Muscle layer of duodenum (tissue), 2 donors: ENCODE results near the gene TNPO3.

Experiments
- H3K27ac ChIP-seq: one replicate; pipeline ENCODE4 v1.7.0; 2013; ENCODE audit warnings: mild to moderate bottlenecking, low read length
- H3K27me3 ChIP-seq: one replicate; pipeline ENCODE4 v1.7.0; 2013; ENCODE audit warnings: low read depth, mild to moderate bottlenecking, control low read depth, low read length
- H3K36me3 ChIP-seq, 2 donors: one replicate each; pipeline ENCODE4 v1.7.0; 2013; ENCODE audit warnings: low read length in 2 of 2, control low read depth in 1 of 2, mild to moderate bottlenecking in 1 of 2; ENCODE audit not compliant: insufficient read depth in 2 of 2, control insufficient read depth in 1 of 2
- H3K4me1 ChIP-seq, 2 donors: one replicate each; pipeline ENCODE4 v1.7.0; 2013; ENCODE audit warnings: low read length in 2 of 2, mild to moderate bottlenecking in 2 of 2, control low read depth in 1 of 2, moderate library complexity in 1 of 2; ENCODE audit not compliant: insufficient read depth in 2 of 2, control insufficient read depth in 1 of 2
- H3K4me3 ChIP-seq, 2 donors: one replicate each; pipeline ENCODE4 v1.7.0; 2013; ENCODE audit warnings: low read length in 2 of 2, low read depth in 1 of 2, mild to moderate bottlenecking in 1 of 2
- H3K9me3 ChIP-seq, 2 donors: one replicate each; pipeline ENCODE4 v1.7.0; 2013; ENCODE audit warnings: low read length in 2 of 2, control low read depth in 1 of 2, mild to moderate bottlenecking in 1 of 2; ENCODE audit not compliant: control insufficient read depth in 1 of 2
- donor health status: healthy.

Gene TNPO3

GRCh38 chr7:128988372-128988771, 66.5 kb downstream of the TNPO3 start:
- no peaks in the 10 kb centered on the region for H3K9me3 ChIP-seq
- peaks cover 48 to 68% of the 10 kb centered on the region in 2 donors for H3K36me3 ChIP-seq
- no peaks in the 10 kb centered on the region for H3K27me3 ChIP-seq
- no peak overlapping the region for H3K27ac ChIP-seq
- no peak overlapping the region for H3K4me3 ChIP-seq
- no peaks in the 10 kb centered on the region for H3K4me1 ChIP-seq

GRCh38 chr7:128986609-128987008, 68.3 kb downstream of the TNPO3 start:
- Histone ChIP-seq H3K27me3 (no peaks in the 10 kb centered on the region), H3K36me3 (peaks cover 50 to 76% of the 10 kb centered on the region in 2 donors), H3K4me3 (no peak overlapping the region), H3K4me1 (no peaks in the 10 kb centered on the region), H3K9me3 (no peaks in the 10 kb centered on the region), H3K27ac (no peak overlapping the region)

- no peak overlapping the region for H3K27ac ChIP-seq
- H3K36me3 ChIP-seq: peaks cover 44 to 74% of the 10 kb centered on the region in 2 donors
- H3K9me3 ChIP-seq: no peaks in the 10 kb centered on the region
Observed at GRCh38 chr7:128985660-128986059, 69.3 kb downstream of the TNPO3 start.

GRCh38 chr7:128982105-128982504, 72.8 kb downstream of the TNPO3 start:
- Histone ChIP-seq H3K4me3 (no peak overlapping the region), H3K36me3 (peaks cover 55 to 86% of the 10 kb centered on the region in 2 donors), H3K27me3 (no peaks in the 10 kb centered on the region)

More at GRCh38 chr7:128985660-128986059, 69.3 kb downstream of the TNPO3 start:
- Histone ChIP-seq H3K27me3 (no peaks in the 10 kb centered on the region), H3K4me1 (no peaks in the 10 kb centered on the region), H3K4me3 (no peak overlapping the region)

GRCh38 chr7:128974241-128974934, 80.5 kb downstream of the TNPO3 start:
- no peak overlapping the region for H3K4me3 ChIP-seq
- no peaks in the 10 kb centered on the region for H3K27me3 ChIP-seq
- no peaks in the 10 kb centered on the region for H3K9me3 ChIP-seq
- no peak overlapping the region for H3K27ac ChIP-seq
- H3K4me1 ChIP-seq: no peaks in the 10 kb centered on the region
- peaks cover 73 to 90% of the 10 kb centered on the region in 2 donors for H3K36me3 ChIP-seq

More at GRCh38 chr7:128982105-128982504, 72.8 kb downstream of the TNPO3 start:
- Histone ChIP-seq H3K27ac (no peak overlapping the region), H3K4me1 (no peaks in the 10 kb centered on the region), H3K9me3 (no peaks in the 10 kb centered on the region)

- Histone ChIP-seq H3K9me3 (no peaks in the 10 kb centered on the region), H3K27me3 (no peaks in the 10 kb centered on the region), H3K4me1 (no peaks in the 10 kb centered on the region), H3K4me3 (no peak overlapping the region), H3K27ac (no peak overlapping the region), H3K36me3 (peaks cover 49 to 80% of the 10 kb centered on the region in 2 donors)
Observed at GRCh38 chr7:128968624-128969023, 86.3 kb downstream of the TNPO3 start.

- Histone ChIP-seq H3K4me3 (no peak overlapping the region), H3K4me1 (no peaks in the 10 kb centered on the region), H3K27me3 (no peaks in the 10 kb centered on the region), H3K9me3 (no peaks in the 10 kb centered on the region), H3K36me3 (peaks cover 45 to 61% of the 10 kb centered on the region in 2 donors), H3K27ac (no peak overlapping the region)
Observed at GRCh38 chr7:128963327-128963757, 91.6 kb downstream of the TNPO3 start.

GRCh38 chr7:128962899-128963298, 92.0 kb downstream of the TNPO3 start:
- Histone ChIP-seq H3K27me3 (no peaks in the 10 kb centered on the region), H3K36me3 (peaks cover 47 to 59% of the 10 kb centered on the region in 2 donors), H3K27ac (no peak overlapping the region), H3K9me3 (no peaks in the 10 kb centered on the region), H3K4me3 (no peak overlapping the region), H3K4me1 (no peaks in the 10 kb centered on the region)

GRCh38 chr7:128961030-128961659, 93.8 kb downstream of the TNPO3 start:
- H3K36me3 ChIP-seq: peaks cover 48 to 52% of the 10 kb centered on the region in 2 donors

GRCh38 chr7:128959296-128959695, 95.6 kb downstream of the TNPO3 start:
- H3K27me3 ChIP-seq: no peaks in the 10 kb centered on the region
- H3K4me3 ChIP-seq: no peak overlapping the region
- no peaks in the 10 kb centered on the region for H3K9me3 ChIP-seq
- peaks cover 50 to 51% of the 10 kb centered on the region in 2 donors for H3K36me3 ChIP-seq
- no peak overlapping the region for H3K27ac ChIP-seq
- H3K4me1 ChIP-seq: no peaks in the 10 kb centered on the region

More at GRCh38 chr7:128961030-128961659, 93.8 kb downstream of the TNPO3 start:
- Histone ChIP-seq H3K9me3 (no peaks in the 10 kb centered on the region), H3K4me3 (no peak overlapping the region), H3K4me1 (no peaks in the 10 kb centered on the region), H3K27me3 (no peaks in the 10 kb centered on the region), H3K27ac (no peak overlapping the region)

- Histone ChIP-seq H3K4me3 (no peak overlapping the region), H3K9me3 (no peaks in the 10 kb centered on the region), H3K36me3 (peaks cover 49 to 64% of the 10 kb centered on the region in 2 donors), H3K4me1 (no peaks in the 10 kb centered on the region), H3K27ac (no peak overlapping the region), H3K27me3 (no peaks in the 10 kb centered on the region)
Observed at GRCh38 chr7:128955981-128956380, 98.9 kb downstream of the TNPO3 start.
